Occipital lobe (tissue), 2 donors: ENCODE results near the gene FGGY. TPM values are rescaled to one million over a fixed set of nuclear protein-coding genes. Genes with fewer than 3 reads are reported as not detected.
"Not testable (repeated sequence)": the region's sequence is repeated elsewhere in the genome, so short reads cannot be mapped to it uniquely, and the experiment has no call there.

Experiments
- DNase-seq: peaks from one replicate; lab custom pipeline; 2025; lab: John Stamatoyannopoulos, UW
- total RNA-seq: library from RNA; depleted of rRNA; stranded (reverse); fragments of >200 nt; gene quantifications from one replicate; pipeline ENCODE4 v1.2.3, GENCODE V29; 2014

The FGGY gene
- total RNA-seq, 1 donor from 2014 or later, result 24.2 TPM

GRCh38 chr1:59481881-59482505 is 185.1 kb downstream of the FGGY start:
- no peak for DNase-seq

DNA sequence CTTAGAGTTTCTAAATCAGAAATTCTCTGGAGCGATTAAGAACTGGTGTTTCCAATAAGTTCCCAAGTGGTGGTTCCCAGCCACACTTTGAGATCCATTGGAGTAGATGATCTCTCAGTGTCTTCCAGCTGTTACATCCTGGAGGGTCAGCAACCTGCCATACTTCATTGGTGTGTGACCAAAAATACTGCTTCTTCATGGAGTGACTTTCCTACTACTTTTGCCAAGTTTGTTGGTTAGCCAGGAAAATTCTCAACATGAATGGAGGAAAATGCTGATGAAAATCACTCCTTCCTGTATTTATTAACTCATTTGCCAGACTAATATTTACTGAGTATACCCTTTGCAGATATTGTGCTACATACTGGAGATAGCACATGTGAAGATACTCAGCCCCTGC is 186.1 kb downstream of the FGGY start:
- DNase-seq, result no peak

DNA sequence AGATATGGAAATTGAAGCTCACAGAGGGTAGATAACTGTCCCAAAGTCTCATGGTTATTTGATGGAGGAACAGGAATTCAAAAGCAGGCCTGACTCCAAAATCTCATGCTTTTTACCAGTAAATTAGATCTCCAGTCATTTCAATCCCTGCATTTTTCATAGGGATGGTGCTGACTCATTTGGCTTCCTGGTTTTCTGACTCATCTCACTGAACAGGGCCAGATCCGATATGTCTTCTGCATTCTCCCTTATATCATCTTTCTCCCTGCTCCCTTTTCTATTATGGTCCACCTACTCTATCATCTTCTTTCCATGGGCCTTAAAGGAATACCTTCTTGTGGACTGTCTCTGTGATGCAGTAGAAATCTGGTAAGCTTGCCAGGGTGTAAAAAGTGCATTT is 187.2 kb downstream of the FGGY start:
- DNase-seq, result no peak

GRCh38 chr1:59485171-59485570 is 188.3 kb downstream of the FGGY start:
- DNase-seq, result no peak

- no peak for DNase-seq
These were observed 189.1 kb downstream of the FGGY start for GRCh38 chr1:59485949-59486348.

DNA sequence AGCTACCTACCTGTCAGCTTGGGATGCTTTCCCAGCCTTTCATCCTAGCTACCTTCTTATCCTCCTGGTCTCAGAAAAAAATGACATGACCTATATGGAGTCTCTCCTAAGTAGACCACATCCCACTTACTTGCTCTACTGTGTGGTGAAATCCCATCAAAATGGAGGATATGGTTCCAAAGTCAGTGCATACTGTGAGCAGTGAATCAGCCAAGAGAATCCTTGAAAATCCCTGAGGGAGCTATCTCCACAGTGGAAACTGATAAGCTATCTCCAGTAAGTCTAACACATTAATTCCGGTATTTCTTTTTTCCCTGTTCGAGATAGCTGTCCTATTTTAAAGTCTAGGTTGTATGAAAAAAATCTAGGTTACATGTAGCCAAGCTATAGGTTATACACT is 189.7 kb downstream of the FGGY start:
- no peak for DNase-seq

DNA sequence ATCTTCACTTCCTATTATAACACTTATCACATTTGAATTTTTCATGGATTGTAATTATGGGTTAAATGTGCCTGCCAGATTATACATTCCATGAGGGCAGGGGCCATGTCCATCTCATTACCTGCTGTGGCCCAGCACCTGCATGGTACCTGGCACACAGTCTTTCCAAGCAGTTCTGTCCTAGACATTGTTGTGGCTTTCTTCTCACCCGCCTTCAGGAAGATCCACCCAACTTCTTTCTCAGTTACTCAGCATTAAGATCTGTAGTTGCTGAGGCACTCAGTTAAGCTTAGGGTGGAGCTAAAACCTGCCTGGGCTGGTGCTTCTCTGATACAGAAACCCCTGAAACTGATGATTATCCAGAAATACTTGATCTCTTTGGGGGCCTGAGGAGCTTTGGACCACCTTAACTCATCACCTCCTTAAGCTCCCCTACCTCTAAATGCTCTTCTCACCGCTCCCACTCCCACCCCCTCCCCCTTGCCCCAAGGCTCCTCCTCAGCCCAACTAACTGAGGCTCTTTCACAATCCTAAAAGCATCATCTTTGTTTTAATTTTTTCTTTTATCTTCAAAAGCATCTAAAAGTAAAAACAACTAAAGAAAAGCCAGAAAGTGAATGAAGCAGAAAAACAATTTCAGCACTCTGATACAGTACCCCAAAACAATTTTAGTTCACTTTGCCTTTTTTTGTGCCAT is 190.6 kb downstream of the FGGY start:
- no peak for DNase-seq

DNA sequence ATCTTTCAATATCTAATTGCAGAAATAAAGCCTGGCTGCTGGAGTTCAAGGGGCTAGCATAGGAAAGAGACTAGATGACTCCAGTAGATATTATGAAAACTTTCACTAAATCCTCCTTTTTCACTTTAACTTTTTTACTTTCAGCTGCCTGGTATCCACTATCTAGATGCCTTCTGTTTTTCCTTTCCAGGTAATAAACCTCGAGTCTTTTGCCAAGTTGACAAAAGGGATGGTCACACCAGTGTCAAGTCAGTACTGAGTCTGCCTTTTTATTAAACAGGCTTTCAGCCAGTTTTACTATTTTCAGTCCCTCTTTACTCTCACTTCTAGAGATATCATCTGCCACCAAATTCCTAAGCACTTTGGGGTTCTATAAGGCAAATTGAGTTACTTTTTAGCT is 195.6 kb downstream of the FGGY start:
- no peak for DNase-seq

DNA sequence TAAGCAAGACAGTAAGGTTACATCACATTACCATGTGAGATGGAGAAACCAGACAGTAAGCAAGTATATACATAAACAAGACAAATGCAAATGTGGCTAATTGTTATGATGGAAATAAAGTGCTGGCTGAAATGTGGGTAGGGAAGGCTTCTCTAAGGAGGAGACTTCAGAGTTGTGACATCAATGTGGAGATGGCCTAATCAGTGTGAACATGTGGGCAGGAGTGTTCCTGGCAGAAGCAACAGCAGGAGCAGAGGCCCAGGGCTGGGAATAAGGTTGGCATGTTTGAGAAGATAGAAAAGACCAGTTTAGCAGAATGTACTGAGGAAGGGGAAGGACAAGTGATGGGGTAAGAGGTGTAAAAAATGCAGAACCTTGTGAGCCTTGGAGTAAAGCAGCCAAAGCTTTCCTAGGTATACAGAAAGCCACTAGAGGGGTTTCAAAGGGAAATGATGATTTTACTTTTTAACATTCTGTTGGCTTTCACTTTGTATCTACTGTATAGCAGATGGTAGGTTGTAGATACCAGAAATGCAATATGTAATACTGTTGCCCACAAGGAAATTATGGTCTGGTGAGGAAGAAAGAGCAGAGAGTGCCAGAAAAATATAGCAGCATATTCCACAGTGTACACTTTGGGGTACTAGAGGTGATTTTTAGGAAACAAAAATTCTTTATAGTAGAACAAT is 197.4 kb downstream of the FGGY start:
- no peak for DNase-seq

- not testable (repeated sequence) for DNase-seq
These were observed 199.3 kb downstream of the FGGY start for GRCh38 chr1:59496156-59496555.

DNA sequence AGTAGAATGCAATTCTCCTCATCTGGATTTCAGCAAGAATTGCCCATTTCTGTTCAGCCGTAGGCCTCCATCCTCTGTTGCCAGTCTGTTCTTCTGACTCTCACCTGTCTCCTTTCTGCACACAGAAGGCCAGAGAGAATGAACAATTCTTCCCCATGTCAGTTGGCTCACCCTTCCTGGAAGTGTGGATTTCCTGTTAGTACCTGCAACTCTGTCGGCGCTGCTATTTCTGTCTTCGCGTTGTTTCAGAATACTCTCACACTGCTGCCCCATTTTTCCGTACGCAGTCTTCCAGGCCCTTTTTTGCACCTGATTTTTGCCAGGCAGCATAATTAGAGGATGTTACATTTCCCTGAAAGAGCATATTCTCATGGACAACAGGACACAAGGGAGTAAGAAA is 200.7 kb downstream of the FGGY start:
- no peak for DNase-seq

- no peak for DNase-seq
These were observed 201.7 kb downstream of the FGGY start for GRCh38 chr1:59498640-59499039.

DNA sequence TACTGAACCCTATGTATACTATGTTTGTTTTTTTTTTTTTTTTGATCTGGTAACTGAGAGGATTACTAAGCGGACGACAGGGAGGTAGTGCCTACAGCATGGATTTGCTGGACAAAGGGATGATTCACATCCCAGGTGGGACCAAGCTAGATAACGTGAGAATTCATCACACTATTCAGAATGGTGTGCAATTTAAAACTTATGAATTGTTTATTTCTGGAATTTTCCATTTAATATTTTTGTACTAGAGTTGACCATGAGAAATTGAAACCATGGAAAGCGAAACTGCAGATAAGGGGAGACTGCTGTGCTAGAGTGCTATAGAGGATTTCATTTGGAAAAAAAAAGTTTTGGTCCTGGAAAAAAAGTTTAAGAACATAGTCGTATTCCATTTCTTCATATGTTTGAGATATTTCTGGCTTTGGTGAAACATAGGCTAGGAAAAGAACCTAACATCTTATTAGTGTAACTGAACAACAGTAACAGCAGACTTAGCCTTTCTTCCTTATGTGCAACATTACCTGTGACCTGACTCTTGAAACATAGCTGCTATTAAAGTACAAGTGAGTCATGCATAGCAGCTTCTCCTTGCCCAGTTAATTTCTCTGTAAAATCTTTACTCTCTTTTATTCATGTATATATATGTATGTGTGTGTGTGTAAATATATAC is 202.5 kb downstream of the FGGY start:
- DNase-seq, result no peak

- no peak for DNase-seq
These were observed 203.2 kb downstream of the FGGY start for GRCh38 chr1:59499943-59500569.

- DNase-seq, result no peak
These were observed 204.3 kb downstream of the FGGY start for GRCh38 chr1:59500950-59501742.

- DNase-seq, result no peak
These were observed 205.3 kb downstream of the FGGY start for GRCh38 chr1:59502009-59502691.

- DNase-seq, result no peak
These were observed 207.4 kb downstream of the FGGY start for GRCh38 chr1:59504276-59504675.

GRCh38 chr1:59505596-59506028 is 208.7 kb downstream of the FGGY start:
- DNase-seq, result no peak

DNA sequence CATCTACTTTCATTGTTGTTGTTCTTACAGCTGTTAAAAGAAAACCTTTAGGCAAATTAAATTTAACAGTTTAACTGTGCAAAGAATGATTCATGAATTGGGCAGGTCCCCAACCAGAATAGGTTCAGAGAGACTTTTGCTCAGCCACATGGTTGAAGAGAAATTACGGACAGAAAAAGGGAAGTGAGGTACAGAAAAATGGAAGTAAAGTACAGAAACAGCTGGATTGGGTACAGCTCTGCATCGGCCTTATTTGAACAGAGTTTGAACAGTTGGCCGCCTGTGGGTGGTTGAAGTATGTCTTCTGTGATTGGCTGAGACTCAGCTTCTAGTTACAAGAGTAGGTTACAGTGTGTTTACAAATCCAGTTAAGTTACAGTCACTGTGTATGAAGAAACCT is 210.1 kb downstream of the FGGY start:
- DNase-seq, result no peak

DNA sequence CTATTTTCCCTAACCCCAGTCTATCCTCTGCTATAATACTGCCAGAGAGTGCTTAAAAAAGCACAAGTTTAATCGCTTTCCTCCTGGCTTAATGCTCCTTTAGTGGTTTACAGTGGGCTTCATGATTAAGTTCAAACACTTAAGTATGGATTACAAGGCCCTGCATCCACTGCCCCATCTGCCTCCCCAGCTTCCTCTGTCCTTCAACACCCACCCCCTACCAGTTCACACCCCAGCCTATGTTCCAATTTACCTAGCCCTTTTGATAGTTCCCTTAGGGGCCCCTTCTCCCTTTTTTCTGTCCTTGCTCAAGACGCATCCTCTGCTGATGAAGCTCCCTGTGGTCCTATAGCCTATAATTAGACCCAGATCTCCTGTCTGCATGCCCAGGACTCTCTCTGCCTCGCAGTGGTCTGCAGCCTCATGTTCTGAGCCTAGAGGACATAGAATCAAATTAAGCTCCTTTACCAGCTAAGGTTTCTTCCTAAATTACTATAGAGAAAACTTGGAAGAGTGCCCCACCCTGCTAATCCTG is 212.5 kb downstream of the FGGY start:
- DNase-seq, result no peak
